Endometrial microvascular endothelial cells (primary cell): ENCODE data around the gene CLIC1. TPM values are rescaled to one million over a fixed set of nuclear protein-coding genes. Genes with fewer than 3 reads are reported as not detected.
"Not testable (repeated sequence)": the region's sequence is repeated elsewhere in the genome, so short reads cannot be mapped to it uniquely, and the experiment has no call there.

Source experiments
- in situ Hi-C: cut with HindIII; loops from 2 replicates; pipeline ENCODE4 v1.10.0; 2017; ENCODE audit warnings: low sequenced_read_pairs, low pct_unique_long_range_greater_than_20kb; ENCODE audit errors: inconsistent ontology term
- total RNA-seq: library from RNA; depleted of rRNA; stranded (reverse); fragments of >200 nt; gene quantifications from one replicate; pipeline ENCODE4 v1.2.3, GENCODE V29; 2015; ENCODE audit errors: inconsistent ontology term

CLIC1 gene
- total RNA-seq, 1 donor from 2014 or later: 1,067 TPM

DNA sequence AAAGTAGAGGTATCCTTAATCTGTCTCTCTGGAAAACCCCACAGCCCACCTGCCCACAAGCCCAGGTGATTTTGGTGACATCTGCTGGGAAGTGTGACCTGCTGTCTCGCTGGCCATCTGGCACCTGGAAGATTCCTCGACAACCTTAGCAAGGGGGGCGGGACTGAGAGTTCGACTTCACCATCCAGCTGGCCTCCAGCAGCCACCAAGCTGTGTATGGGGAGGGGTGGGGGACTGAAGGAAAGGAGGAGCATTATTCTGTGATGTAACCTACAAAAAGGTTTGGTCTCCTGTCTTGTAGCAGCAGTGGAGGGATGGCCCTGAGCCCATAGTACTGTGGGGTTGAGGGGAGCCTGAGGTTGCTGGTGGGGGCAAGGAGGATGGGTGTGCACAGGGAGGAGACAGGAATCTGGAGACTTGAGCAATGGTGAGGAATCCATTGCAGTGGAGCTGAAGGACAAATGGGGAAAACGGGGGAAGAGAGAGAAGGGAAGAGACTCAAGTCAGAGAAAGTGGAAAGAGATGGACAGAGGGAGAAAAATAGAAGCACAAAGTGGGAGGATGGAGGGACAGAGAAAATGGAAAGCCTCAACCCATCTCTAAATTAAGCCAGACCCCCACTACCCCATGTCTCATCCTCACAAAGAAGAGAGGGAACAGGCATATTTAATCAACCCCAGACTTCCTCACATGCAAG is 25.7 kb downstream of the CLIC1 start:
- in situ Hi-C loops: no loop called here

DNA sequence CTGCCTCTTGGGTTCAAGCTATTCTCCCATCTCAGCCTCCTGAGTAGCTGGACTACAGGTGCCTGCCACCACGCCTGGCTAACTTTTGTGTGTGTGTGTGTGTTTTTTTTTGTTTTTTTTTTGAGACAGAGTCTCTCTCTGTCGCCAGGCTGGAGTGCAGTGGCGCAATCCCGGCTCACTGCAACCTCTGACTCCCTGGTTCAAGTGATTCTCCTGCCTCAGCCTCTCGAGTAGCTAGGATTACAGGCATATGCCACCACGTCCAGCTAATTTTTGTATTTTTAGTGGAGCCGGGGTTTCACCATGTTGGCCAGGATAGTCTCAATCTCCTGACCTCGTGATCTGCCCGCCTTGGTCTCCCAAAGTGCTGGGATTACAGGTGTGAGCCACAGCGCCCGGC is 27.2 kb downstream of the CLIC1 start:
- in situ Hi-C loops: not testable (repeated sequence)

DNA sequence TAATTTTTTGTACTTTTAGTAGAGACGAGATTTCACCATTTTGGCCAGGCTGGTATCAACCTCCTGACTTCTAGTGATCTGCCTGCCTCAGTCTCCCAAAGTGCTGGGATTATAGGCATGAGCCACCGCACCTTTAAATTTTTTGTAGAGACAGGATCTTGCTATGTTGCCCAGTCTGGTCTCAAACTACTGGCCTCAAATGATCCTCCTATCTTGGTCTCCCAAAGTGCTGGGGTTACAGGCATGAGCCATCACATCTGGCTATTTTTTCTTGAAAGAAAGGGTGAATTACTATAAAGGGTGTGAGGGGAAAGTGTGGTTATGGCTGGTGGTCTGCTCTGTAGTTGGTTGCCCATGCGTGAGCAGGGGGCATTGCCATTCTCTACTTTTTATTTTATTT is 28.1 kb downstream of the CLIC1 start:
- in situ Hi-C loops: no loop called here

DNA sequence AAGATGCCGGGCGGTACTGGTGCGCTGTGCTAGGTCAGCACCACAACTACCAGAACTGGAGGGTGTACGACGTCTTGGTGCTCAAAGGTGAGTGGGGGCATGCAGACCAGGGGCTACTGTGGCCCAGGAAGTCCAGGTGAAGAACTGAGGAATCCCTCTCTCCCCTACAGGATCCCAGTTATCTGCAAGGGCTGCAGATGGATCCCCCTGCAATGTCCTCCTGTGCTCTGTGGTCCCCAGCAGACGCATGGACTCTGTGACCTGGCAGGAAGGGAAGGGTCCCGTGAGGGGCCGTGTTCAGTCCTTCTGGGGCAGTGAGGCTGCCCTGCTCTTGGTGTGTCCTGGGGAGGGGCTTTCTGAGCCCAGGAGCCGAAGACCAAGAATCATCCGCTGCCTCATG is 28.6 kb downstream of the CLIC1 start:
- in situ Hi-C loops: no loop called here

DNA sequence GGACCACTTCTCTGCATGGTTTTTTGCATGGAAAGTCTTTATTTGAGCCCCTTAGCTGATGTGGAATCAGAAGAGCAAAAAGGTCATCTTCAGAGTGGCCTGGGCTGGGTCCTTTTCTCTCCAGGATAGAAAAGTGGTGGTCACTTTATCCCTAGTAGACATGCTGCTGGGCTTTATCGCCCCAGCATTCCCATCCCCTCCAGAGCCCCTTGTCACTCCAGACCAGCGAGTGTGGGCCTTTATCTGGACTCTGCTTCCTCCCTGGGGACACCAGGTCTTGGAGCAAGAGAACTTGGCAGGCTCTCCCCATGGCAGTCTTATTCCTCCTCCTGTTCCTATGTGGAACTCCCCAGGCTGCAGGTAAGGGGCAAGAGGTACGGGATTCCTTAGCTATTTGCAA is 29.7 kb downstream of the CLIC1 start, which contains the start of gene LY6G6F:
Gene LY6G6F (plus strand): TSS at position 268 of the 400 bp plus-strand sequence. CDS start 41 bp downstream, at position 309.
- in situ Hi-C loops: no loop called here

DNA sequence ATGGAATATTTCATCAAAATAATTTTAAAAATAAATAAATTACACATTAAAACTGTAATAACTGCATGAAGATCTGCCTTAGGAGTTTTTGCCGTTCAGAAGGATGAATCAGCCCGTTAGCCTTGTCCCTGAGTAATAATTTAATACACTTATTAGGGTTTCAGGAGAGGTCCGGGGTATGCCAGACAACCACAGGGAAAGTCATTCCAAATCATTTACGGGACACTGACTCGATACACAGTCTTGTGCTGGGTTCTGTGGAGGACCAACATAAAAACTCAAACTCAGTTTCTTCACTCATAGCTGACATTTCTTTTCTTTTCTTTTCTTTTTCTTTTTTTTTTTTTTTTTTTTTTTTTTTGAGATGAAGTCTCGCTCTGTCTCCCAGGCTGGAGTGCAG is 30.4 kb downstream of the CLIC1 start:
- in situ Hi-C loops: no loop called here

DNA sequence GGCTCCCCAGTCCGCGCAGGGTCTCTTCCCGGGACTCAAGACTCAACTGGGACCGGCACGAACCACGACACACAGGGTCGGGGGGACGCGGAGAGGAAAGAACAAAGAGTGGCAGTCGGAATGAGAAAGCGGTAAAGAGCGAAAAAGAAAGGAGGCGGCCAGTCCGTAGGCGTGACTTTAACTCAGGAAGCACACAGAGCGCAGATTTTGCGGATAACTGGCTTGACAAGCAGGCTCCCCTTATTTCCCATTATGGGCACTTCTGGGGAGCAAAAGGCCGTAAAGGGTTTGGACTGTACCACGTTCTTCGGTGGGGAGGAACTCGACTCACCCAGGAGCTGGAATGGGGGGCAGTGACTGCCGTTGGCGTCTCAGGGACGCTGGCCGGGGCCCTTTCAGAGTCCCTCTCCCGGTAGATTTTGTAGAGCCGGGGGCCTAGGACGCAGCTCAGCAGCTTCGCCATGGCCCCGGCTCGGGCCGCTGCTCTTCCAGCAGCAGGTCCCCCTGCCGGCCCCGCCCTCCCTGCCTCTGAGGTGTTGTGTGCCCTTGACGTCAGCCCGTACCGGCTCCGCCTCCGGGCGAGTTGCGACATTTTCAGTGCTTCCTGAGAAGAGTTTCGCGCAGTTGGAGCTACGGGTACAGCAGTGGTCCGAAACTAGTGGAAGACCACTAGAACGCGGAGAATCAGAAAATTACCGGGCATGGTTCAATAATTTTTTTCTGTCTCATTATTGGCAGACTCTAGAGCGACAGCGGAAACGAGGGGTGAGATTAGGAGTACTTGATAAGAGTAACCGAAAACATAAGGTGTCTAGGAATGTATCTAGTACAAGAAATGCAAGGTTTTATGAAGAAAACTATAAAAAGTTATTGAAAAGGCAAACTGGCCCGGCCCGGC is 33.3 kb downstream of the CLIC1 start, which contains the start of gene ABHD16A:
Gene ABHD16A (minus strand): TSS at position 506 of the 898 bp plus-strand sequence. CDS start 43 bp downstream, at position 463.
- in situ Hi-C loops: no loop called here

DNA sequence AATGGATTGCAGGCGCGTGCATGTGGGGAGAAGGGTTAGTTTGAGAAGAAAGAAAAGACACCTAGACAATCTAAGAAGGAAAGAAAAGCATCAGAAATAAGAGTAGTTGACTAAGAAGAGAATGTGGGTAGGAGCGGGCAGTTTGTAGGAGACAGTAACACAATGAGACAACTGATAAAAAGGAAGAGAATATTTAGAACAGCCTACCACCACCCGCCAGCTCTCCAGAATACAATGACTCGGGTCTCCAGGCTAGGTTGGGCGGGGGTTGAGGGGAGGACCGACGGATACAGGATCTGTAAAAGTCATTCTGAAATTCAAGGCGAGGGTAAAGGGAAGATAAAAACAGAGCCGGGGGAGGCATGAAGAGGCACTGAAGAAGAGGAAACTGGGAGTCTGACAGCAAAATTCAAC is 33.9 kb downstream of the CLIC1 start:
- in situ Hi-C loops: no loop called here

DNA sequence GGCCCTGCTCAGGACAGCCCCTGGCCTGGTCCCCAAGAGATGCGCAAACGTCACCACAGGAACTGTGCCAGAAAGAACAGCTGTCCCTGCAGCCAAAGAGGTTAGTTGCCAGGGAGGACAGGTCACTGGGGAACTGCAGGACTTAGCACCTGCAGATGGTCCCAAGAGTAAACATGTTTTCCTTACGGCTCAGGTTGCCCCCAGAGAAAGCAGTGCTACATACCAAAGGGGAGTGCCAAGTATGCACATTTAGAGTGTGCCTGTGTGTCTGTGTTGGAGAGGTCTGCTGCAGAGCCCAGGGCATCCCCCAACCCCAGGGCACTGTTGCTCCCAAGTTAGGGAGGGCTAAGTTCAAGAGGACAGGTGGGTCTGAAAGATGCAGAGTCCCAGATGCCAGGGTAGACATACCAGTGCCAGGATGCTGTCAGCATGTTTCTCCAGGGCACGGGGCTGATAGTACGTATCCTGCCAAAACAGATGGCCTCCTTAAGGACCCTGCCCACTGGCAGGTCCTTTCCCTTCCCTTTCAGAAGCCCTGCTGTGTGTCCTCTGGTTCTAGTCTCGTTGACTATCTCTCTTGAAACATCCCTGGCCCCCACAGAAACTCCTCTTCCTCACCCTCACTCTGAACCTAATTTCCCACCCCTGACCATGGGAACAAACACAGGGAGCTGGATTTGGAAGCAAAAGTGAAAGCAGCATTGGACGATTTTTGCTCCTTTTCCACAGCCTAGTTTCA is 34.5 kb downstream of the CLIC1 start:
- in situ Hi-C loops: no loop called here

DNA sequence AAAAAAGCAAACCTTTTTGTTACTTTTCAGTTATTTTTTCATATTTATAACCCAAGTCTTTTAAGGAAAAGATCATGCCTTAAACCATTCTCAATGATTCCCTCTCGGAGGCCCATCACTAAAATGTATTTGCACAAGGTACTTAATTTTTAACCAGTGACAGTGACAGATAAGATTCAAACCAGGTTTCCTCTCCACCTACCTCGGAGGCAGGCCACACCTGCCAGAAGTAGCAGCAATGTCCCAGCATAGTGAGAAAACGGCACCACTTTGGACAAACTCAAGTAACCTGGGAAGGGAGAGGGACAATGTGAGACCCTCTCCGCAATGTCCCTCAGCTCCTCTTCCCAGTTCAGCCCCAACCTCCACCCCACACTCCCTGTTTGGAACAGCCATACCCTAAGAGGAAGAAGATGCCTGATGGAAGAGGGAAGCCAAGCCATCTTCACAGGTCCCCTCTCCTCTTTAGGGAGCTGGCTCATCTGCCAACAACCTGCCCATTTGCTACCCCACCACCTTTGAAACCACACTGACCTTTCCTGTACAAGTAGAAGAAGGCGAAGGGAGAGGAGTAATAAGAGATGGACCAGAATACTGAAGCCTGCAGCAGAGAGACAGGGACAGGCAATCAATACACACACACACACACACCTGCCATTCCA is 35.5 kb downstream of the CLIC1 start:
- in situ Hi-C loops: no loop called here

DNA sequence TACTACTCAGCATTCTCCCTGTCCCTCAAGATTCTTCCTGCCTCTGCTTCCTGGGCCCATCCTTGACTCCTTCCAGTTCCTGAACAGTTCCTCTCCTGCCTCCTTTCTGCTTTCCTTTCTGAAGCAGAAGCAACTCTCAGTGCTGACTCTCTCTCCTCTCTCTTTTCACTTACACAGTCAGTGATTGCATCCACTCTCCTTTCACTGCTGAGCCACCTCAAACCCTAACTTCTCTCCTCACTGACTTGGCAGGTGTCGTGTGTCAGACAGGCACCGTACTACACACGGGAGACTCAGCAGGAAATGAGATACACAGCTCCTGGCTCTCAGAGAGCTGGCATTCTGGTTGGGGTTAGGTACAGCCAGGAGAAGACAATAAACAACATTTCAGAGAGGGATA is 38.8 kb downstream of the CLIC1 start:
- in situ Hi-C loops: no loop called here

DNA sequence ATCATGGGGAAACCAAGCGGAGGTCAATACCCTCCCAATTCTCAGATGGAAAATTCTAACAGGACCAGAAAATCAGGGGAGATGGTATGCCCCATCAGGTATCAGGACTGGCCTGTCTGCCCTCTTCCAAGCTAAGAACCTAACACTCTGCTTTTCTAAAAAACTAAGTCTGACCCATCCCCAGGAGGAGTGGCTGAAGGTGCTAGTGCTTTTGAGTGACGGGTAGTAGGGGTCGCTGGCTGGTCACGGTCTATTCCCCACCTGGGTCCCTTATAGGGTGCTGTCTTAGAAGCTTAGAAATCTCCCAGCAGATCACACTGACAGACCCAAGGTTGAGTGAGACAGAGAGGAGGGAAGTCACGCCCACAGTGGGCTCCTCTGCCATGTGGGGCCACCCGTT is 42.8 kb downstream of the CLIC1 start:
- in situ Hi-C loops: no loop called here

DNA sequence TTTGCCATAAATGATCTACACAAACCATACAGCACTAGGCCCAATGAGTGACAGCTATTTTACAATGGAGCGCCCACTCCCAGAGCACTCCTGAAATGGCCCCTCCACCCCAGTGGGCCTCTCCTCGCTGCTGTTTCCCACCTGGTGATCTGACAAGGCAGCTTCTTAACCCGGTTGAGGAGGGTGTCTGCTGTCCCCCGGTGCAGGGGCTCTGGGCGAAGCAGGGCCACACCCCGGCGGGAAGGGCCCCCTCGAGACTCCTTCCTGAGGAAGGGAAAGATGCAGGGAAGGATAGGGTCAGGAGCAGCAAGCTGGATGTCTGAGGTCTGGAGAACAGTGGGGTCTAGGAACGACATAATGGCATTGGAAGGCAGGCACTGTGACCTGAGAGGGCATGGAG is 43.4 kb downstream of the CLIC1 start:
- in situ Hi-C loops: no loop called here

DNA sequence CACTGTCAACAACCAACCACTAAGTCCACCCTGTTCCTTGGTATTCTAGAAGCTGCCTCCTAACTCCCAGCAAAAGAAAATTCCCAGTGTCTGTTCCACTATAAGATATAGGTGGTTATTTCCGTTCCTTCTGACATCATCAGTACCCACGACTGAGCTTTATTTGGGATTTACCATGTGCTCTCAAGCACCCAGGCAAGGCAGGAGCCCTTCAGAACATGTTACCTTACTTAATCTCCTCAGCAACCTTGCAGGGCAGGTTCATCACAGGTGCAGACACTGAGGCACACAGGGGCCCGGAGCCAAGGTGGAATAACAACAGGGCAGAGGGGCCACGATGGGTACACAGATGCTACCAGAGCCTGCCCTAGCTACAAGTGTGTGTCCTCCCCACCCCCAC is 44.0 kb downstream of the CLIC1 start:
- in situ Hi-C loops: no loop called here

DNA sequence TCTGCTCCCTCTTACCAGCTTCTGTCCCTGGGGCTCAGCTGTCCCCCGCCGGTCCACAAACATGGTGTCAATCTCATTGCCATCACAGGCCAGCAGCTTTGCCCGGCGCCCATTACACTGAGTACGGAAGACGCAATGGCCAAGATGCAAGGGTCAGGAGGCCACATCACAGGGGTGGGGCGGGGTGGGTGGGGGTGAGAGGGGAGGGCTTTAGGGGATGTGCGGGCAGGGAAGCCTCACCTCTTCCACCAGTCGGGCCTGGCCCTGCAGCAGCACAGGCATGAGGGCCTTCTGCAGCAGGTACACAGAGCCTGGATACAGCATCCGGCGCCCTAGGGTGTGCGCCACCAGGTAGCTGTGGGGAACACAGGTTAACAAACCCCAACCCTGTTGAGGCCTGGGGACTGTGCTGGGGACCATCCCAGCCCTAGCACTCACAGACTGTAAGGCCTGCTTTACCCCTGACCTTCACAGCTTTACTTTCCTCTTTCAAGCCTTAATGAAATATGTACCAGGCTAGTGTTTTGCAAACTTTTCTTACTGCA is 44.7 kb downstream of the CLIC1 start:
- in situ Hi-C loops: no loop called here

DNA sequence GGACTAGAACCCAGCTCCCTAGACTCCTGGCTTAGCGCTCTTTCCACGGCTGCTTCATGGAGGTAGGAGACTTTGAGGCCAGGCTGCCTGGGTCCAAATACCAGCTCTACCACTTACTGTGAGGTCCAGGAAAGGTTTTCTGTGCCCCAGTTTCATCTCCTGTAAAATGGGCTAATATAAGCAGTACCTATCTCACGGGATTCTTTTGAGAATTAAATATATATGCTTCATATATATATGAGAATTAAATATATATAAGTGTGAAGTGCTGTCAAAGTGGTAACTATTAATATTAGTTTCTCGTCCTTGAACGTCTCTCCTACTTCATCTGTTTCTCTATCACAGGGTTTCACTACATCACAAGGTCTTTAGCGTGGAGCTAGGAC is 45.3 kb downstream of the CLIC1 start:
- in situ Hi-C loops: no loop called here

DNA sequence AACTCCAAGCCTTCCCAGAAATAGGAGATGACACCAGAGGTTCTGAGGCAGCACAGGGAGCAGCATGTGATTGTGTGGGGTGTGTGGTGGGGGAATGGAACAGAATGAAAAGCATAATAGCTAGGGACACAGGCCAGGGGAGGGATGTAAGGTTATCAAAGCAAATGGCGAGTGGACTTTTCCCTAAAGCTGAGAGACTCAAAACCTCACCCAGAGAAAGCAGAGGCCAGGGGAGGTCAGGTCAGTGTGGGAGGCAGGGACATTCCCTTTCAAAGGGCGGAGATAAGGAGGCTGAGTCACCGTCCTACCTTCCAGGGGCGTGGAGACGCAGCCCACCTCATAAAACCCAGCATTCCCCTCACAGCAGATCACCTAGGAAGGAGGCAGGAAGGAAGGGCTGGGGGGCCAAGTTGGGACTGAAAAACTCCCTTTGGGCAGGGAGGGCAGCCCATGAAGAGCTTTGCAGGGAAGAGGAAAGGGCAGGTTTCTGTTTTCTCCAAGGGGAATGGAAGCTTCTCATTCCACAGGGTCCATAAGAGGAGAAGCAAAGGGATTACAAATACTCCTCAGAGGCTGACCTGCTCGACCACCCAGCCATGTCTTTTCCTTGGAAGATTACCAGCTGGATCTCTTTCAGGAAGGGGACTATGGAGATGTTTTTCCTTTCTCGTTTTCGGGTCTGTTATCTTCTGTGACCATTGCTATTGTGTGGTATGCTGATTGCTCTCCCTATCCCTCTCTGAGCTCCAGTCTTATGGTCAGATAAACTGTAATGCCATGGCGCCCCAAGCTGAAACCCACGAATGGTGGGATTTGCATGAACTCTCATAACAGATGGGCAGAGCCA is 45.9 kb downstream of the CLIC1 start:
- in situ Hi-C loops: no loop called here
